Activated naive CD4-positive, alpha-beta T cell treated with anti-CD3 and anti-CD28 coated beads for 36 hours (primary cell): ENCODE measurements around the gene ZSCAN18. TPM values are rescaled to one million over a fixed set of nuclear protein-coding genes. Genes with fewer than 3 reads are reported as not detected.

Source experiments
- CTCF ChIA-PET: fragments of 350-600 bp; sonication (Branson Sonifier 250); formaldehyde crosslinking; loops from one replicate; lab custom pipeline; 2021; ENCODE audit warnings: antibody characterized with exemption; lab: Charles Lee
- DNase-seq: peaks from one replicate; pipeline ENCODE4 v3.0.0-alpha.2; 2020
- H3K27ac Mint-ChIP-seq: one replicate; pipeline ENCODE4 v1.8.0; 2021; ENCODE audit warnings: mild to moderate bottlenecking, mixed read lengths
- H3K27me3 Mint-ChIP-seq: one replicate; pipeline ENCODE4 v1.8.0; 2021; ENCODE audit warnings: low read depth, mixed read lengths
- H3K36me3 Mint-ChIP-seq: one replicate; pipeline ENCODE4 v1.8.0; 2021; ENCODE audit warnings: low read depth, mixed read lengths
- H3K4me1 Mint-ChIP-seq: one replicate; pipeline ENCODE4 v1.8.0; 2021; ENCODE audit warnings: low read depth, mixed read lengths
- H3K4me3 Mint-ChIP-seq: one replicate; pipeline ENCODE4 v1.8.0; 2021; ENCODE audit warnings: mild to moderate bottlenecking, moderate library complexity, mixed read lengths
- H3K9me3 Mint-ChIP-seq: one replicate; pipeline ENCODE4 v1.8.0; 2021; ENCODE audit warnings: mixed read lengths
- intact Hi-C: fragments of 100-400 bp; cut with micrococcal nuclease; formaldehyde crosslinking; loops from one replicate; pipeline ENCODE4 v1.15.1; 2023
- total RNA-seq, 2 experiments: library from RNA; stranded (reverse); gene quantifications; one replicate each; pipeline ENCODE4 v1.2.3, GENCODE V29; 2021

Gene ZSCAN18
- total RNA-seq, 2 experiments from 2014 or later = 25.7 to 26.1 TPM

GRCh38 chr19:58083021-58083420, 15.0 kb downstream of the ZSCAN18 start:
- Mint-ChIP-seq H3K4me3 (no peak overlapping the region), H3K4me1 (no peaks in the 10 kb centered on the region), H3K27ac (no peak overlapping the region), H3K36me3 (peaks cover 33% of the 10 kb centered on the region), H3K27me3 (no peaks in the 10 kb centered on the region), H3K9me3 (peaks cover 39% of the 10 kb centered on the region)
- intact Hi-C loops = no loop called here
- DNase-seq = no peak
- CTCF ChIA-PET = interaction anchor here (1.2 kb wide), 1 partner anchor 10 kb away, joined by 3 read pairs; no protein-coding TSS in a partner anchor

- Mint-ChIP-seq H3K4me1 (no peaks in the 10 kb centered on the region), H3K4me3 (no peak overlapping the region), H3K9me3 (peaks cover 47% of the 10 kb centered on the region), H3K27me3 (no peaks in the 10 kb centered on the region), H3K27ac (no peak overlapping the region), H3K36me3 (peaks cover 18% of the 10 kb centered on the region)
- intact Hi-C loops = no loop called here
- DNase-seq = no peak
- CTCF ChIA-PET = no interaction called here
Observed at GRCh38 chr19:58079792-58080191, 18.2 kb downstream of the ZSCAN18 start.

GRCh38 chr19:58067240-58067912, 30.7 kb downstream of the ZSCAN18 start:
- intact Hi-C loops = no loop called here
- no peak for DNase-seq
- peaks cover 62% of the 10 kb centered on the region for H3K9me3 Mint-ChIP-seq
- no peaks in the 10 kb centered on the region for H3K4me1 Mint-ChIP-seq
- CTCF ChIA-PET = no interaction called here
- H3K27ac Mint-ChIP-seq = no peak overlapping the region
- peaks cover 39% of the 10 kb centered on the region for H3K36me3 Mint-ChIP-seq
- no peaks in the 10 kb centered on the region for H3K27me3 Mint-ChIP-seq
- no peak overlapping the region for H3K4me3 Mint-ChIP-seq

- Mint-ChIP-seq H3K9me3 (peaks cover 58% of the 10 kb centered on the region), H3K27ac (no peak overlapping the region), H3K36me3 (peaks cover 47% of the 10 kb centered on the region), H3K4me3 (no peak overlapping the region), H3K4me1 (peaks cover 4% of the 10 kb centered on the region), H3K27me3 (peaks cover 7% of the 10 kb centered on the region)
- no peak for DNase-seq
- CTCF ChIA-PET = no interaction called here
- intact Hi-C loops = no loop called here
Observed at GRCh38 chr19:58063712-58064111, 34.3 kb downstream of the ZSCAN18 start.

- Mint-ChIP-seq H3K27ac (no peak overlapping the region), H3K4me1 (peaks cover 4% of the 10 kb centered on the region), H3K4me3 (peak overlapping the region; percentile 46), H3K9me3 (peaks cover 42% of the 10 kb centered on the region), H3K27me3 (peaks cover 29% of the 10 kb centered on the region), H3K36me3 (peaks cover 40% of the 10 kb centered on the region)
- intact Hi-C loops = no loop called here
- no peak for DNase-seq
- CTCF ChIA-PET = interaction anchor here (0.6 kb wide), 1 partner anchor 93 kb away, joined by 4 read pairs; no protein-coding TSS in a partner anchor
Observed at GRCh38 chr19:58060231-58060630, 37.8 kb downstream of the ZSCAN18 start.

- DNase-seq = no peak
- Mint-ChIP-seq H3K9me3 (peaks cover 42% of the 10 kb centered on the region), H3K4me1 (peaks cover 4% of the 10 kb centered on the region), H3K36me3 (peaks cover 41% of the 10 kb centered on the region), H3K27ac (no peak overlapping the region), H3K27me3 (peaks cover 31% of the 10 kb centered on the region), H3K4me3 (peak overlapping the region; percentile 49)
- intact Hi-C loops = no loop called here
- CTCF ChIA-PET = interaction anchor here (0.6 kb wide), 1 partner anchor 93 kb away, joined by 4 read pairs; no protein-coding TSS in a partner anchor
Observed at GRCh38 chr19:58059671-58060078, 38.4 kb downstream of the ZSCAN18 start.

GRCh38 chr19:58059003-58059670, 38.9 kb downstream of the ZSCAN18 start, which contains the start of gene ZNF135:
ZNF135 (plus strand) TSS chr19:58059282; CDS start chr19:58060003, 721 bp downstream.
- intact Hi-C loops = no loop called here
- peaks cover 43% of the 10 kb centered on the region for H3K36me3 Mint-ChIP-seq
- peak within 1 kb of the TSS; percentile 63 for H3K27ac Mint-ChIP-seq
- H3K4me3 Mint-ChIP-seq = peak within 1 kb of the TSS; percentile 57
- peak; percentile 72 for DNase-seq
- peaks cover 35% of the 10 kb centered on the region for H3K27me3 Mint-ChIP-seq
- peaks cover 44% of the 10 kb centered on the region for H3K9me3 Mint-ChIP-seq
- CTCF ChIA-PET = interaction anchor here (0.5 kb wide), 1 partner anchor 899 kb away, joined by 4 read pairs; no protein-coding TSS in a partner anchor
- H3K4me1 Mint-ChIP-seq = peaks cover 4% of the 10 kb centered on the region

GRCh38 chr19:58058467-58058866, 39.6 kb downstream of the ZSCAN18 start:
- no peak overlapping the region for H3K27ac Mint-ChIP-seq
- peaks cover 4% of the 10 kb centered on the region for H3K4me1 Mint-ChIP-seq
- CTCF ChIA-PET = interaction anchor here (0.5 kb wide), 1 partner anchor 899 kb away, joined by 4 read pairs; no protein-coding TSS in a partner anchor
- peaks cover 41% of the 10 kb centered on the region for H3K36me3 Mint-ChIP-seq
- H3K27me3 Mint-ChIP-seq = peaks cover 35% of the 10 kb centered on the region
- DNase-seq = no peak
- H3K4me3 Mint-ChIP-seq = peak overlapping the region; percentile 57
- intact Hi-C loops = no loop called here
- H3K9me3 Mint-ChIP-seq = peaks cover 41% of the 10 kb centered on the region

GRCh38 chr19:58056861-58057260, 41.2 kb downstream of the ZSCAN18 start:
- H3K27me3 Mint-ChIP-seq = peaks cover 35% of the 10 kb centered on the region
- no peak overlapping the region for H3K4me3 Mint-ChIP-seq
- H3K27ac Mint-ChIP-seq = no peak overlapping the region
- DNase-seq = no peak
- intact Hi-C loops = no loop called here
- H3K9me3 Mint-ChIP-seq = peaks cover 40% of the 10 kb centered on the region
- peaks cover 4% of the 10 kb centered on the region for H3K4me1 Mint-ChIP-seq
- CTCF ChIA-PET = interaction anchor here (0.7 kb wide), 1 partner anchor 211 kb away, joined by 3 read pairs; no protein-coding TSS in a partner anchor
- H3K36me3 Mint-ChIP-seq = peaks cover 39% of the 10 kb centered on the region

- no peak for DNase-seq
- CTCF ChIA-PET = no interaction called here
- intact Hi-C loops = no loop called here
- H3K27me3 Mint-ChIP-seq = peaks cover 33% of the 10 kb centered on the region
- H3K36me3 Mint-ChIP-seq = peaks cover 35% of the 10 kb centered on the region
- no peak overlapping the region for H3K4me3 Mint-ChIP-seq
- peaks cover 4% of the 10 kb centered on the region for H3K4me1 Mint-ChIP-seq
- H3K9me3 Mint-ChIP-seq = peaks cover 42% of the 10 kb centered on the region
- H3K27ac Mint-ChIP-seq = no peak overlapping the region
Observed at GRCh38 chr19:58056261-58056660, 41.8 kb downstream of the ZSCAN18 start.

- Mint-ChIP-seq H3K4me1 (peaks cover 4% of the 10 kb centered on the region), H3K36me3 (peaks cover 36% of the 10 kb centered on the region), H3K27ac (no peak overlapping the region), H3K27me3 (peaks cover 31% of the 10 kb centered on the region), H3K9me3 (peaks cover 43% of the 10 kb centered on the region), H3K4me3 (no peak overlapping the region)
- intact Hi-C loops = no loop called here
- CTCF ChIA-PET = interaction anchor here (0.6 kb wide), 1 partner anchor 342 kb away, joined by 4 read pairs; no protein-coding TSS in a partner anchor
- no peak for DNase-seq
Observed at GRCh38 chr19:58054901-58055874, 42.8 kb downstream of the ZSCAN18 start.
